ENCODE measurements around the gene LRRC31. TPM values are rescaled to one million over a fixed set of nuclear protein-coding genes. Genes with fewer than 3 reads are reported as not detected.

LRRC31 gene
- total and polyA plus RNA-seq, 2 of the 13 experiments (the other 11 are each of a cell fraction or from before 2014, with no cell fraction given) = not detected

GRCh38 chr3:169857811-169858210 lies 11.9 kb downstream of the LRRC31 start:
- Histone ChIP-seq H4K20me1 (ENCODE audit: insufficient read depth, low read length) (no peaks in the 10 kb centered on the region), H3K4me3 (replicated peaks in 1 of 3; ENCODE audit: insufficient read depth in 1 of 3, low read depth in 2 of 3, low read length in 3 of 3) (no peak overlapping the region), H3K4me1 (ENCODE audit: insufficient read depth, low read length) (no peaks in the 10 kb centered on the region), H3K27me3 (ENCODE audit: control insufficient read depth in 1 of 2, insufficient read depth in 2 of 2, low read length in 2 of 2) (no peaks in the 10 kb centered on the region; a peak in 1 of 5 replicates), H2AFZ (ENCODE audit: low read length) (no peak overlapping the region), H3K27ac (ENCODE audit: extremely low read length, insufficient read depth, low read length) (no peak overlapping the region), H3K9ac (ENCODE audit: insufficient read depth, low read depth, low read length) (no peak overlapping the region), H3K36me3 (replicated peaks in 1 of 2; ENCODE audit: control insufficient read depth in 1 of 2, insufficient read depth in 2 of 2, low read length in 2 of 2) (no peaks in the 10 kb centered on the region), H3K4me2 (ENCODE audit: low read depth, low read length) (no peak overlapping the region), H3K9me3 (ENCODE audit: low read length) (no peaks in the 10 kb centered on the region), H3K79me2 (ENCODE audit: insufficient read depth, low read length) (no peaks in the 10 kb centered on the region)
- 49% methylated on average over 2 of the region's 2 CpGs for WGBS (ENCODE audit: low lambda C conversion rate)
- in situ Hi-C loops (cut with HindIII; ENCODE audit: extremely low pct_ligation_motif_present, low pct_unique_long_range_greater_than_20kb) (no loop called here), intact Hi-C loops (cut with micrococcal nuclease; ENCODE audit: unreplicated experiment) (no loop called here)
- POLR2A ChIA-PET = no interaction called here
- FAIRE-seq (no peak), ATAC-seq (no peak), DNase-seq (ENCODE audit: low spot score) (no peak)
- BruUV-seq (replicated peaks) = no TSS peak
- no peak for TF ChIP-seq ZNF646 (CRISPR knock-in tag; IDR thresholded peaks at IDR 0.05)
- no peak for TF ChIP-seq ZNF460 (CRISPR knock-in tag; IDR thresholded peaks at IDR 0.05; ENCODE audit: borderline replicate concordance)
- no peak for TF ChIP-seq NKX3-1 (CRISPR knock-in tag; IDR thresholded peaks at IDR 0.05)
- TF ChIP-seq RNF219 (CRISPR knock-in tag; IDR thresholded peaks at IDR 0.05) = no peak
- TF ChIP-seq PRPF4 (IDR thresholded peaks at IDR 0.05; ENCODE audit: low read depth, low read length, poor library complexity, severe bottlenecking) = no peak
- no peak for TF ChIP-seq ZNF280B (CRISPR knock-in tag; IDR thresholded peaks at IDR 0.05; ENCODE audit: borderline replicate concordance)
- TF ChIP-seq HDAC1 (CRISPR knock-in tag; IDR thresholded peaks at IDR 0.05) = no peak
- no peak for TF ChIP-seq ZNF276 (CRISPR knock-in tag; IDR thresholded peaks at IDR 0.05; ENCODE audit: low read depth)
- CTCF ChIA-PET (ENCODE audit: low intra/inter-chr PET ratio, low total read pairs) = no interaction called here
